ENCODE results near the gene OR8D1.

The OR8D1 gene

DNA sequence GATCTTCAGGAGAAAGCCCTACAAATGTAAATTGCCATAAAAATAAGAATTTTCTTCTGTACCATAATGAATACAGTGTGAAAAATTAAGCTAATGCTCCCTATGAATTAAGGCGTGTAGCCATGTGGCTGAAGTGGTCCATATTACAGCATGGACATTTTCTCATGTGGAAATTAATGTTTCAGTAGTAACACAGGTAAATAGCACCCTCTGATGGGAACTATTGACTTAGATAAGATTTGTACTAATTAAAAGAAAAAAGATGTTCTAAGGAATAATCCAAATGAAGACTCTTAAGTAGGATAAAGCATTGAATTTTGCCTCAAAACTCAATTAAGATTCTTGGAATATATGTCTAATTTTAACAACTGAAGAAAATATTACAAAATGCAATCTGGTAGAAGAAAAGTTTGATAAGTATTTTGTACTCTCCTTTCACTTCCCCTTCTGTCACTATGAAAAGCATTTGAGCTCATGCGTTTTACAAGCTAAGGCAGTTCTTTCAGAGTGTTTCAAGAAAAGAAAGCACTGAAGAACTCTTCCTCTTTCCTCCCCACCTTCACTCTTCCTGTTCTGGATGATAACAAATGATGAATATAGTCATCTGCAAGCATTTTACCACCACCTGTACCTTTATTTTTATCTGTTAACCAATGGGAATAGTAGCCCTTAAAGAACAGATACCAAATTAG, 16.2 kb upstream of the OR8D1 start:
- Histone ChIP-seq H3K27me3 (ENCODE audit: insufficient read depth, poor library complexity, severe bottlenecking) (peaks cover 5% of the 10 kb centered on the region), H3K4me3 (replicated peaks; ENCODE audit: insufficient read depth, low read length) (no peak overlapping the region), H3K27ac (replicated peaks) (no peak overlapping the region)
- TF ChIP-seq, protein P1, sequence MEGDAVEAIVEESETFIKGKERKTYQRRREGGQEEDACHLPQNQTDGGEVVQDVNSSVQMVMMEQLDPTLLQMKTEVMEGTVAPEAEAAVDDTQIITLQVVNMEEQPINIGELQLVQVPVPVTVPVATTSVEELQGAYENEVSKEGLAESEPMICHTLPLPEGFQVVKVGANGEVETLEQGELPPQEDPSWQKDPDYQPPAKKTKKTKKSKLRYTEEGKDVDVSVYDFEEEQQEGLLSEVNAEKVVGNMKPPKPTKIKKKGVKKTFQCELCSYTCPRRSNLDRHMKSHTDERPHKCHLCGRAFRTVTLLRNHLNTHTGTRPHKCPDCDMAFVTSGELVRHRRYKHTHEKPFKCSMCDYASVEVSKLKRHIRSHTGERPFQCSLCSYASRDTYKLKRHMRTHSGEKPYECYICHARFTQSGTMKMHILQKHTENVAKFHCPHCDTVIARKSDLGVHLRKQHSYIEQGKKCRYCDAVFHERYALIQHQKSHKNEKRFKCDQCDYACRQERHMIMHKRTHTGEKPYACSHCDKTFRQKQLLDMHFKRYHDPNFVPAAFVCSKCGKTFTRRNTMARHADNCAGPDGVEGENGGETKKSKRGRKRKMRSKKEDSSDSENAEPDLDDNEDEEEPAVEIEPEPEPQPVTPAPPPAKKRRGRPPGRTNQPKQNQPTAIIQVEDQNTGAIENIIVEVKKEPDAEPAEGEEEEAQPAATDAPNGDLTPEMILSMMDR (IDR thresholded peaks at IDR 0.05; ENCODE audit: insufficient read depth, low read length): no peak
- peak; percentile 58; the same call in 1 of the 2 replicates for TF ChIP-seq SPI1 (IDR thresholded peaks at IDR 0.05; ENCODE audit: borderline replicate concordance, low read depth)
- DNase-seq (ENCODE audit: low read depth in 1 of 2, low spot score in 1 of 2): peak in 1 of 2 experiments; percentile 8

GRCh38 chr11:124327775-124328174, 14.0 kb upstream of the OR8D1 start:
- no peak overlapping the region for H3K27ac ChIP-seq (replicated peaks)
- TF ChIP-seq, protein P2, sequence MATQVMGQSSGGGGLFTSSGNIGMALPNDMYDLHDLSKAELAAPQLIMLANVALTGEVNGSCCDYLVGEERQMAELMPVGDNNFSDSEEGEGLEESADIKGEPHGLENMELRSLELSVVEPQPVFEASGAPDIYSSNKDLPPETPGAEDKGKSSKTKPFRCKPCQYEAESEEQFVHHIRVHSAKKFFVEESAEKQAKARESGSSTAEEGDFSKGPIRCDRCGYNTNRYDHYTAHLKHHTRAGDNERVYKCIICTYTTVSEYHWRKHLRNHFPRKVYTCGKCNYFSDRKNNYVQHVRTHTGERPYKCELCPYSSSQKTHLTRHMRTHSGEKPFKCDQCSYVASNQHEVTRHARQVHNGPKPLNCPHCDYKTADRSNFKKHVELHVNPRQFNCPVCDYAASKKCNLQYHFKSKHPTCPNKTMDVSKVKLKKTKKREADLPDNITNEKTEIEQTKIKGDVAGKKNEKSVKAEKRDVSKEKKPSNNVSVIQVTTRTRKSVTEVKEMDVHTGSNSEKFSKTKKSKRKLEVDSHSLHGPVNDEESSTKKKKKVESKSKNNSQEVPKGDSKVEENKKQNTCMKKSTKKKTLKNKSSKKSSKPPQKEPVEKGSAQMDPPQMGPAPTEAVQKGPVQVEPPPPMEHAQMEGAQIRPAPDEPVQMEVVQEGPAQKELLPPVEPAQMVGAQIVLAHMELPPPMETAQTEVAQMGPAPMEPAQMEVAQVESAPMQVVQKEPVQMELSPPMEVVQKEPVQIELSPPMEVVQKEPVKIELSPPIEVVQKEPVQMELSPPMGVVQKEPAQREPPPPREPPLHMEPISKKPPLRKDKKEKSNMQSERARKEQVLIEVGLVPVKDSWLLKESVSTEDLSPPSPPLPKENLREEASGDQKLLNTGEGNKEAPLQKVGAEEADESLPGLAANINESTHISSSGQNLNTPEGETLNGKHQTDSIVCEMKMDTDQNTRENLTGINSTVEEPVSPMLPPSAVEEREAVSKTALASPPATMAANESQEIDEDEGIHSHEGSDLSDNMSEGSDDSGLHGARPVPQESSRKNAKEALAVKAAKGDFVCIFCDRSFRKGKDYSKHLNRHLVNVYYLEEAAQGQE (IDR thresholded peaks at IDR 0.05; ENCODE audit: insufficient replicate concordance, low read depth): no peak
- TF ChIP-seq SPI1 (IDR thresholded peaks at IDR 0.05; ENCODE audit: borderline replicate concordance, low read depth) (no peak), POLR2AphosphoS5 (IDR thresholded peaks at IDR 0.05; ENCODE audit: low read depth) (no peak), GABPA (IDR thresholded peaks at IDR 0.05; ENCODE audit: low read depth) (no peak)
- TF ChIP-seq, protein P1 (IDR thresholded peaks at IDR 0.05; ENCODE audit: insufficient read depth, low read length): no peak
- peaks cover 5% of the 10 kb centered on the region for H3K27me3 ChIP-seq (ENCODE audit: insufficient read depth, poor library complexity, severe bottlenecking)
- no peak overlapping the region for H3K4me3 ChIP-seq (replicated peaks; ENCODE audit: insufficient read depth, low read length)
- DNase-seq (ENCODE audit: low read depth in 1 of 2, low spot score in 1 of 2): no peak

GRCh38 chr11:124322356-124322755, 8.6 kb upstream of the OR8D1 start:
- TF ChIP-seq POLR2AphosphoS5 (IDR thresholded peaks at IDR 0.05; ENCODE audit: low read depth): no peak
- TF ChIP-seq, protein P2 (IDR thresholded peaks at IDR 0.05; ENCODE audit: insufficient replicate concordance, low read depth): no peak
- no peak for TF ChIP-seq GABPA (IDR thresholded peaks at IDR 0.05; ENCODE audit: low read depth)
- TF ChIP-seq, protein P1 (IDR thresholded peaks at IDR 0.05; ENCODE audit: insufficient read depth, low read length): no peak
- TF ChIP-seq SPI1 (IDR thresholded peaks at IDR 0.05; ENCODE audit: borderline replicate concordance, low read depth): no peak
- no peak for DNase-seq (ENCODE audit: low read depth in 1 of 2, low spot score in 1 of 2)
- Histone ChIP-seq H3K27ac (replicated peaks) (no peak overlapping the region), H3K4me3 (replicated peaks; ENCODE audit: insufficient read depth, low read length) (no peak overlapping the region), H3K27me3 (ENCODE audit: insufficient read depth, poor library complexity, severe bottlenecking) (no peaks in the 10 kb centered on the region)

GRCh38 chr11:124320097-124320496, 6.3 kb upstream of the OR8D1 start, which contains the start of gene OR8D2:
Gene OR8D2 (minus strand): TSS chr11:124320197. CDS start chr11:124320197, 0 bp downstream.
- TF ChIP-seq SPI1 (IDR thresholded peaks at IDR 0.05; ENCODE audit: borderline replicate concordance, low read depth): no peak
- no peak for DNase-seq (ENCODE audit: low read depth in 1 of 2, low spot score in 1 of 2)
- H3K4me3 ChIP-seq (replicated peaks; ENCODE audit: insufficient read depth, low read length): no peak within 1 kb of the TSS

More at GRCh38 chr11:124320097-124320496, 6.3 kb upstream of the OR8D1 start, which contains the start of gene OR8D2:
- H3K27ac ChIP-seq (replicated peaks): no peak within 1 kb of the TSS
- peaks cover 6% of the 10 kb centered on the region for H3K27me3 ChIP-seq (ENCODE audit: insufficient read depth, poor library complexity, severe bottlenecking)

All from HL-60 (cell line).